Measurements from ENCODE around the gene APOBEC3C. TPM values are rescaled to one million over a fixed set of nuclear protein-coding genes. Genes with fewer than 3 reads are reported as not detected.
A peak's percentile ranks its signal among the peaks of the same experiment; 100 is the strongest.

The APOBEC3C gene
- total RNA-seq, result 1 to 10 TPM; 6.9 to 9.5 (median 7.0) TPM

DNA sequence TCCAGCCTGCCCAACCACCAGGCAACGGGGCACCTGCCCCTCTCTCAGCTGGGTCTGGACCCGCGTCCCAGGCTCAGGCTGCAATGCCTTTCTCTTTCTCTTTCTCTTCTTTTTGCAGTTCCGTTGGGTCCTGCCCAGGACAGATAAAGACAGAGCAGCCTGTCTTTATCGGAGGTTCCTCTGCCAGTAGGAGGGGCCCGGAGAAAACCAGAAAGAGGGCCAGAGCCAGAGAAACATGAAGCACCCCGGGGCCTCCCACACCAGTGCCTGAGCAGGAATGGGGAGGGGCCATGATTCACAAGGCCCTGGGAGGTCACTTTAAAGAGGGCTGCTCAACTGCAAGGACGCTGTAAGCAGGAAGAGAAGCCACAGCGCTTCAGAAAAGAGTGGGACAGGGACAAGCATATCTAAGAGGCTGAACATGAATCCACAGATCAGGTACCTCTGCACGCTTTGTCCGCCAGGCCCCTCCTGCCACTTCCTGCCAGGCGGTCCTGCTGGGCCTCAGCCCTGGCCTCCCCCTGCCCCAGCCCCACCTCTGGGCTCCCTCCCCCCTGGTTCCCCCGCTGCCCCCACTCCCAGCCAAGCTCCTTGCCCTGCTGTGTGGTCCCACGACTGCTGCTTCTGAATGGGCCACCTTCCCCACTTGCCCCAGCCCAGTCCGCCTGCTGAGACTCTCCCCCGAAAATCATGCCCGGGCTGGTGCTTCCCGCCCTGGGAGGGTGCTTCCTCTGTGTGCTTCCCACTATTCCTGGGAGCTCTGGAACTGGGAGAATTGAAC, at the start of gene APOBEC3C:
Gene APOBEC3C (plus strand): TSS at position 316 of the 781 bp plus-strand sequence. CDS start 106 bp downstream, at position 422.
- H3K9me3 ChIP-seq, result no peaks in the 10 kb centered on the region
- H3K4me3 ChIP-seq, result peak within 1 kb of the TSS; percentile 50 to 79 (median 59)
- H3K36me3 ChIP-seq, result no peaks in the 10 kb centered on the region
- H3K4me1 ChIP-seq, result no peaks in the 10 kb centered on the region
- no peaks in the 10 kb centered on the region for H3K27me3 ChIP-seq
- peak; percentile 74 for DNase-seq (ENCODE audit: low spot score in 2 of 2)
- TF ChIP-seq, protein P1, sequence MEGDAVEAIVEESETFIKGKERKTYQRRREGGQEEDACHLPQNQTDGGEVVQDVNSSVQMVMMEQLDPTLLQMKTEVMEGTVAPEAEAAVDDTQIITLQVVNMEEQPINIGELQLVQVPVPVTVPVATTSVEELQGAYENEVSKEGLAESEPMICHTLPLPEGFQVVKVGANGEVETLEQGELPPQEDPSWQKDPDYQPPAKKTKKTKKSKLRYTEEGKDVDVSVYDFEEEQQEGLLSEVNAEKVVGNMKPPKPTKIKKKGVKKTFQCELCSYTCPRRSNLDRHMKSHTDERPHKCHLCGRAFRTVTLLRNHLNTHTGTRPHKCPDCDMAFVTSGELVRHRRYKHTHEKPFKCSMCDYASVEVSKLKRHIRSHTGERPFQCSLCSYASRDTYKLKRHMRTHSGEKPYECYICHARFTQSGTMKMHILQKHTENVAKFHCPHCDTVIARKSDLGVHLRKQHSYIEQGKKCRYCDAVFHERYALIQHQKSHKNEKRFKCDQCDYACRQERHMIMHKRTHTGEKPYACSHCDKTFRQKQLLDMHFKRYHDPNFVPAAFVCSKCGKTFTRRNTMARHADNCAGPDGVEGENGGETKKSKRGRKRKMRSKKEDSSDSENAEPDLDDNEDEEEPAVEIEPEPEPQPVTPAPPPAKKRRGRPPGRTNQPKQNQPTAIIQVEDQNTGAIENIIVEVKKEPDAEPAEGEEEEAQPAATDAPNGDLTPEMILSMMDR (IDR thresholded peaks at IDR 0.05), result no peak
- TF ChIP-seq POLR2AphosphoS5 (IDR thresholded peaks at IDR 0.05) (peak in 1 of 3 donors; percentile 46), POLR2A (IDR thresholded peaks at IDR 0.05) (peak; percentile 54)
- intact Hi-C loops (cut with DNase I; ENCODE audit: low total_unique reads), result no loop called here
- H3K27ac ChIP-seq, result peak within 1 kb of the TSS; percentile 86 to 97

DNA sequence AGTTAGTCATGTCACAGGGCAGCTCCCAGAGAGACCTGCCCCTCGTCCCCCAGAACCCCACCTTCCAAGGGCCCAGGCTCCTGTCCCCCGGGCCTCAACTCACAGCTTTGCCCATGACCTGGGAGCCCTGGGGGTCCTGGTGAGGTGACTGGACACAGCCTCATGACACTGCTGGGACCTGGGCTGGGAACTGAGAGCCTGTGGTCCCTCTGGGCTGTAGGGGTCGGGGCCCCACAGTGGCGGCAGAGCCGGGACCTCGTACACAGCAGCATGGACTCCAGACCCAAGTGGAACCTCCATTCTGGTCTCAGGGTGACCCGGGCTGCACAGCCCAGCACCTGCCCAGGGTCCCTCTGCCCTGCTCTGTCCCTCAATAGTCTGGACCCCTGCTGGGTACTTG, 49.8 kb upstream of the APOBEC3C start:
- Histone ChIP-seq H3K27me3 (no peaks in the 10 kb centered on the region), H3K4me1 (no peaks in the 10 kb centered on the region), H3K27ac (no peak overlapping the region), H3K4me3 (no peak overlapping the region), H3K9me3 (no peaks in the 10 kb centered on the region), H3K36me3 (no peaks in the 10 kb centered on the region)
- intact Hi-C loops (cut with DNase I; ENCODE audit: low total_unique reads), result loop anchor here (1.0 kb wide), 1 partner anchor 38 kb away; no protein-coding TSS in a partner anchor
- TF ChIP-seq, protein P1 (IDR thresholded peaks at IDR 0.05), result no peak
- TF ChIP-seq POLR2AphosphoS5 (IDR thresholded peaks at IDR 0.05) (no peak), POLR2A (IDR thresholded peaks at IDR 0.05) (no peak)
- no peak for DNase-seq (ENCODE audit: low spot score in 2 of 2)

DNA sequence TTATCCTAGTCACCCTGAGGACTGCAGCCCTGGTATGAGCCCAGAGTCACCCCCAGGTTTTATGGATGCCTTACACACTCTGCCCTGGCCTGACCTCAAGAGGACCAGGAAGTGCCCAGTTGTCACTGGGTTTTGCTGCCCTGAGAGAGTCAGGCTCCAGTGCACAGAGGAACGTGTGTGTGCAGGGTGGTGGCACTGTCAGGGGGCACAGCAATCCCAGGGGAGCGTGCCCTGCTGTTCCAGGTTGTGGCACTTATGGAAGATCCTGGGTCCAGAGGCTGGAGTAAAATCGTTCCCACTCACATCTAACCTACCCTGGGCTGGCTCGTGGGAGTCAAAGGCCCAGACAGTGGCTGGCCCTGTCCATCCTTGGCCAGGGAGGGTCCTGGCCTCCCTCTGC, 49.1 kb upstream of the APOBEC3C start:
- Histone ChIP-seq H3K4me3 (no peak overlapping the region), H3K4me1 (no peaks in the 10 kb centered on the region), H3K9me3 (no peaks in the 10 kb centered on the region), H3K27ac (no peak overlapping the region), H3K27me3 (no peaks in the 10 kb centered on the region), H3K36me3 (no peaks in the 10 kb centered on the region)
- no peak for DNase-seq (ENCODE audit: low spot score in 2 of 2)
- TF ChIP-seq POLR2AphosphoS5 (IDR thresholded peaks at IDR 0.05), result no peak
- TF ChIP-seq, protein P1 (IDR thresholded peaks at IDR 0.05), result no peak
- TF ChIP-seq POLR2A (IDR thresholded peaks at IDR 0.05), result no peak
- intact Hi-C loops (cut with DNase I; ENCODE audit: low total_unique reads), result loop anchor here (1.0 kb wide), 1 partner anchor 39 kb away; no protein-coding TSS in a partner anchor

DNA sequence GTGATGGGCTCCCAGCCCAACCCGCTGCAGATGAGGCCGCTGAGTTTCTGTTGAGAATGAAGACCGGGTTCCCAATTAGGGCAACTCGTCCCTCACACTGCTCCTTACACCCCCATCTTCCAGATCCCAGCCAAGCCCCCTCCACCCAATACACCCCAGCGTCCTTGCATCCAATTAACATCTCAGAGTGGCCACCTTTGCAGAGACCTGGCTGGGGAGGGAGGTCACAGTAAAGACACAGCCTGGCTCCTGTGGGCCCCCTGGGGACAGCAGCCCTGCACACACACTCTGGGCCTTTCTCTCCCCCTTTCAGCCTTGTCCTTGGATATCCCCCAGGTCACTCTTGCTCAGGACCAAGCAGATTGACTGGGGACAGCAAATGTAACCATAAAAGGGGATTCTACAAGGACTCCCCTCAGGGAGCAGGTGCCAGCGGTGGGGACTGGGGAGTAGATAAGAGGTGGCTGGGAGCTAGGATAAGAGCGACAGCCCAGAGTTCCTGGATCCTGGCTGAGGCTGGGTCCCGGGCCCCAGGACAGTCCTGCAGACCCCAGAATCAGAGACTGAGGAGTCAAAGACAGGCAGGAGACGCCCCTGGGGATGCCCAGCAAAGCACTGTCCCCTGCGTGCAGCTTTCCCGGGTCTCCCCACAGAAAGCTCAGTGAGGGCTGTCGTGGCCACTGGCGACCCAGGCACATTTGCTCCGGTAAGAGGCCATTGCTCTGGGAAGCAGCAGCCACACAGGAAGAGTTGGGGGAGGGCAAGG, 48.3 kb upstream of the APOBEC3C start:
- no peak overlapping the region for H3K4me3 ChIP-seq
- no peaks in the 10 kb centered on the region for H3K4me1 ChIP-seq
- H3K27me3 ChIP-seq, result no peaks in the 10 kb centered on the region
- H3K27ac ChIP-seq, result no peak overlapping the region
- intact Hi-C loops (cut with DNase I; ENCODE audit: low total_unique reads), result no loop called here
- H3K9me3 ChIP-seq, result no peaks in the 10 kb centered on the region
- DNase-seq (ENCODE audit: low spot score in 2 of 2), result no peak
- H3K36me3 ChIP-seq, result no peaks in the 10 kb centered on the region
- TF ChIP-seq POLR2AphosphoS5 (IDR thresholded peaks at IDR 0.05), result no peak
- TF ChIP-seq POLR2A (IDR thresholded peaks at IDR 0.05), result no peak

DNA sequence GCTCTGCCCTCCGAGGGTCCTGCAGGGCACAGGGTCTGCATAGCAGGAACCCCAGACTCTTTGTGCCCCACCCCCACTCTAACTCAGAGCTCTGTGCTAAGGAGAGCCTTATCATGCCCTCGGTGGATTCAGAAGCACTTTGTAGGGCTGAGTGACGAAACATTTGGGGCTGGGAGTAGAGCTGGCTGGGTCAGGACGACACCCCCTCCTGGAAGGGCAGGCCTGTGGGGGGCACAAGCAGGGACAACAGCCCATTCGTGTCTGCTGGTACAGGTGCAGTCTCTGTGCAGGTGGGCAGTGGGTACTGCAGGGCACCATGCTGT, 47.7 kb upstream of the APOBEC3C start:
- no peaks in the 10 kb centered on the region for H3K9me3 ChIP-seq
- no peaks in the 10 kb centered on the region for H3K36me3 ChIP-seq
- TF ChIP-seq, protein P1 (IDR thresholded peaks at IDR 0.05), result no peak
- TF ChIP-seq POLR2A (IDR thresholded peaks at IDR 0.05), result no peak
- no peak for TF ChIP-seq POLR2AphosphoS5 (IDR thresholded peaks at IDR 0.05)
- H3K4me3 ChIP-seq, result no peak overlapping the region
- no peaks in the 10 kb centered on the region for H3K27me3 ChIP-seq
- no peak for DNase-seq (ENCODE audit: low spot score in 2 of 2)
- H3K4me1 ChIP-seq, result no peaks in the 10 kb centered on the region
- intact Hi-C loops (cut with DNase I; ENCODE audit: low total_unique reads), result no loop called here
- no peak overlapping the region for H3K27ac ChIP-seq
